GM12875 (cell line): ENCODE data around the gene PPP6R3.
A peak's percentile ranks its signal among the peaks of the same experiment; 100 is the strongest.

Experiments
- H3K4me3 ChIP-seq: one replicate; pipeline ENCODE4 v1.5.1; 2011; ENCODE audit warnings: low read depth, low read length, control low read depth
- CTCF ChIP-seq: IDR thresholded peaks from 2 replicates; pipeline ENCODE4 v1.5.1; 2011; ENCODE audit warnings: low read depth, mild to moderate bottlenecking, control low read depth, inconsistent platforms, low read length, moderate library complexity, borderline replicate concordance; ENCODE audit not compliant: insufficient read depth

The PPP6R3 gene

GRCh38 chr11:68584097-68584496 lies 123.5 kb downstream of the PPP6R3 start:
- TF ChIP-seq CTCF: peak; percentile 82
- no peak overlapping the region for H3K4me3 ChIP-seq

GRCh38 chr11:68584991-68585524 lies 124.5 kb downstream of the PPP6R3 start:
- no peak overlapping the region for H3K4me3 ChIP-seq
- TF ChIP-seq CTCF: no peak

GRCh38 chr11:68589547-68590216 lies 129.1 kb downstream of the PPP6R3 start:
- TF ChIP-seq CTCF: no peak
- H3K4me3 ChIP-seq: no peak overlapping the region

GRCh38 chr11:68591719-68592118 lies 131.2 kb downstream of the PPP6R3 start:
- no peak for TF ChIP-seq CTCF
- H3K4me3 ChIP-seq: no peak overlapping the region

GRCh38 chr11:68593441-68593840 lies 132.9 kb downstream of the PPP6R3 start:
- no peak for TF ChIP-seq CTCF

GRCh38 chr11:68594123-68594522 lies 133.6 kb downstream of the PPP6R3 start:
- no peak overlapping the region for H3K4me3 ChIP-seq
- no peak for TF ChIP-seq CTCF

More at GRCh38 chr11:68593441-68593840, 132.9 kb downstream of the PPP6R3 start:
- H3K4me3 ChIP-seq: no peak overlapping the region

GRCh38 chr11:68596231-68596630 lies 135.7 kb downstream of the PPP6R3 start:
- no peak for TF ChIP-seq CTCF
- no peak overlapping the region for H3K4me3 ChIP-seq
